ENCODE results near the gene ENTPD5. TPM values are rescaled to one million over a fixed set of nuclear protein-coding genes. Genes with fewer than 3 reads are reported as not detected.
A peak's percentile ranks its signal among the peaks of the same experiment; 100 is the strongest.

ENTPD5 gene
- total and polyA plus RNA-seq, 4 donors = 11.0 to 15.0 (median 13.3) TPM

DNA sequence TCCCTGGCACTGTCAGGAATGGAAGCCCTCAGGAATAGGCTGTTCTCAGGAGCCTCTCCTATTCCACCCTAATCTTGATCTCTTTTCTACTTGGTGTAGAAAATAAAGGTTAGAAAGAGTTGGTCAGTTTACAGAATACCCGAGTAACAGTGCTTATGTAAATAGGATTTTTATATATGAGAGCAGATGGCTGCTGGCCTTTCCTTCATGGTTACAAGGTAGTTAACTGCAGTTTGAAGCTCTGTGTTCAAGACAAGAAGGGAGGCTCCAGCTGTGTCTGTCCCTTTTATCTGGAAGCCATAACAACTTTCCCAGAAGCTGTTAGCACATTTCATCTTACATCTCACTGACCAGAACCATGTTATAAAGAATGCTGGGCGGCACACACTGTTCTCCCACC lies 23.2 kb upstream of the ENTPD5 start:
- DNase-seq (ENCODE audit: low read depth in 4 of 6, low spot score in 6 of 6) = no peak
- WGBS (ENCODE audit: insufficient coverage) = 29% methylated on average over 2 of the region's 2 CpGs

GRCh38 chr14:74038020-74038859 lies 19.2 kb upstream of the ENTPD5 start:
- H3K27ac ChIP-seq (ENCODE audit: low read depth, low read length) = no peak overlapping the region
- H3K36me3 ChIP-seq (ENCODE audit: control insufficient read depth, insufficient read depth, low read length) = peaks cover 25% of the 10 kb centered on the region
- no peaks in the 10 kb centered on the region for H3K4me1 ChIP-seq (ENCODE audit: control insufficient read depth, insufficient read depth, low read length)
- peak; percentile 10 to 89 (median 30) for DNase-seq (ENCODE audit: low read depth in 4 of 6, low spot score in 6 of 6)
- H3K27me3 ChIP-seq (ENCODE audit: control insufficient read depth, insufficient read depth, low read length) = no peaks in the 10 kb centered on the region
- H3K9me3 ChIP-seq (ENCODE audit: control insufficient read depth, insufficient read depth, low read length) = no peaks in the 10 kb centered on the region
- WGBS (ENCODE audit: insufficient coverage) = no CpG with 5 or more reads among the region's 3 CpGs
- H3K4me3 ChIP-seq (ENCODE audit: low read depth, low read length) = no peak overlapping the region

More for the DNA sequence above, 23.2 kb upstream of the ENTPD5 start:
- Histone ChIP-seq H3K36me3 (ENCODE audit: control insufficient read depth, insufficient read depth, low read length) (peaks cover 27% of the 10 kb centered on the region), H3K4me1 (ENCODE audit: control insufficient read depth, insufficient read depth, low read length) (no peaks in the 10 kb centered on the region), H3K4me3 (ENCODE audit: low read depth, low read length) (no peak overlapping the region), H3K27ac (ENCODE audit: low read depth, low read length) (no peak overlapping the region), H3K9me3 (ENCODE audit: control insufficient read depth, insufficient read depth, low read length) (no peaks in the 10 kb centered on the region), H3K27me3 (ENCODE audit: control insufficient read depth, insufficient read depth, low read length) (no peaks in the 10 kb centered on the region)

DNA sequence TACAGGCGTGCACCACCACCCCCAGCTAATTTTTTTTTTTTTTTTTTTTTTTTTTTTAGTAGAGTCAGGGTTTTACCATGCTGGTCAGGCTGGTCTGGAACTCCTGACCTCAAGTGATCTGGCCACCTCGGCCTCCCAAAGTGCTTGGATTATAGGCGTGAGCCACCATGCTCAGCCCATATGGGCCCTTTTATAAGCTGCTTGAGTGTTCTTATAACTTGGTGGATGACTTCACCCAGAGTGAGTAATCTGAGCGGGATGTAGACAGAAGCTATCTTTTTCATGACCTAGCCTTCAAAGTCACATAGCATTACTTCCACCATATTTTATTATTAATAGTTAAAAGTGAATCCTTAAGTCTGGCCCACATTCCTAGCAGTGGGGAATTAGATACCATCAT lies 16.5 kb upstream of the ENTPD5 start:
- Histone ChIP-seq H3K36me3 (ENCODE audit: control insufficient read depth, insufficient read depth, low read length) (peaks cover 6% of the 10 kb centered on the region), H3K4me3 (ENCODE audit: low read depth, low read length) (no peak overlapping the region), H3K4me1 (ENCODE audit: control insufficient read depth, insufficient read depth, low read length) (no peaks in the 10 kb centered on the region), H3K27me3 (ENCODE audit: control insufficient read depth, insufficient read depth, low read length) (no peaks in the 10 kb centered on the region), H3K9me3 (ENCODE audit: control insufficient read depth, insufficient read depth, low read length) (no peaks in the 10 kb centered on the region), H3K27ac (ENCODE audit: low read depth, low read length) (no peak overlapping the region)
- WGBS (ENCODE audit: insufficient coverage) = 80% methylated on average over 1 of the region's 4 CpGs
- DNase-seq (ENCODE audit: low read depth in 4 of 6, low spot score in 6 of 6) = no peak

DNA sequence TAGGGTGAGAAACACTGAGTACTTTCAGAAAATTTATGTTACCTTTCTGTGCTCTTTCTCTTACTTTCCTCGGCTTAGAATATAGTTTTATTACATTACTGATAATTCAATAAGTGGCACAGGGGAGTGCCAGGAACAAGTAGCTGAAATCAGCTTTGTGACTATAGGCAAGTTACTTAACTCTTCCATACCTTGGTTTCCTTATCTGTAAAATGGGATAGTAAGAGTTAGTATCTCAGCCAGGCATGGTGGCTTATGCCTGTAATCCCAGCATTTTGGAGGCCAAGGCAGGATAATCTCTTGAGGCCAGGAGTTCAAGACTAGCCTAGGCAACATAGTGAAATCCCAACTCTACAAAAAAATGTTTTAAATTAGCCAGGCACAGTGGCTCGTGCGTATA lies 15.5 kb upstream of the ENTPD5 start:
- Histone ChIP-seq H3K27ac (ENCODE audit: low read depth, low read length) (no peak overlapping the region), H3K9me3 (ENCODE audit: control insufficient read depth, insufficient read depth, low read length) (no peaks in the 10 kb centered on the region), H3K4me3 (ENCODE audit: low read depth, low read length) (no peak overlapping the region), H3K36me3 (ENCODE audit: control insufficient read depth, insufficient read depth, low read length) (peaks cover 6% of the 10 kb centered on the region), H3K27me3 (ENCODE audit: control insufficient read depth, insufficient read depth, low read length) (no peaks in the 10 kb centered on the region), H3K4me1 (ENCODE audit: control insufficient read depth, insufficient read depth, low read length) (no peaks in the 10 kb centered on the region)
- DNase-seq (ENCODE audit: low read depth in 4 of 6, low spot score in 6 of 6) = no peak
- WGBS (ENCODE audit: insufficient coverage) = 50% methylated on average over 2 of the region's 3 CpGs

DNA sequence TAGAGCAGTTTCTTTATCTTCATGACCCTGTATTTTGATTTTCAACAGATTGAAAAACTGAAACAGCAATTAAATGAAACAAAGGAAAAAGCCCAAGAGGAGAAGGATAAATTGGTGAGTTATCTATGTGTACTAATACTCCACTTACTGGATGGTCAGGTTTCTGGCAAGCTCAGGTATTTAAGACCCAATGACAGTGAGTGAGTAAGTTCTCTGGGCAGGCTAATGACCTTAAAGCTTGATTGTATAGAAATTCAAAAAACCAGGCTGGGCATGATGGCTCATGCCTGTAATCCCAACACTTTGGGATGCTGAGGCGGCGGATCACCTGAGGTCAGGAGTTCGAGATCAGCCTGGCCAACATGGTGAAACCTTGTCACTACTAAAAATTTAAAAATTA lies 10.0 kb upstream of the ENTPD5 start:
- no peaks in the 10 kb centered on the region for H3K27me3 ChIP-seq (ENCODE audit: control insufficient read depth, insufficient read depth, low read length)
- no peak overlapping the region for H3K4me3 ChIP-seq (ENCODE audit: low read depth, low read length)
- WGBS (ENCODE audit: insufficient coverage) = 100% methylated on average over 2 of the region's 3 CpGs
- H3K9me3 ChIP-seq (ENCODE audit: control insufficient read depth, insufficient read depth, low read length) = no peaks in the 10 kb centered on the region
- no peak for DNase-seq (ENCODE audit: low read depth in 4 of 6, low spot score in 6 of 6)
- H3K27ac ChIP-seq (ENCODE audit: low read depth, low read length) = no peak overlapping the region
- no peaks in the 10 kb centered on the region for H3K36me3 ChIP-seq (ENCODE audit: control insufficient read depth, insufficient read depth, low read length)
- H3K4me1 ChIP-seq (ENCODE audit: control insufficient read depth, insufficient read depth, low read length) = no peaks in the 10 kb centered on the region

DNA sequence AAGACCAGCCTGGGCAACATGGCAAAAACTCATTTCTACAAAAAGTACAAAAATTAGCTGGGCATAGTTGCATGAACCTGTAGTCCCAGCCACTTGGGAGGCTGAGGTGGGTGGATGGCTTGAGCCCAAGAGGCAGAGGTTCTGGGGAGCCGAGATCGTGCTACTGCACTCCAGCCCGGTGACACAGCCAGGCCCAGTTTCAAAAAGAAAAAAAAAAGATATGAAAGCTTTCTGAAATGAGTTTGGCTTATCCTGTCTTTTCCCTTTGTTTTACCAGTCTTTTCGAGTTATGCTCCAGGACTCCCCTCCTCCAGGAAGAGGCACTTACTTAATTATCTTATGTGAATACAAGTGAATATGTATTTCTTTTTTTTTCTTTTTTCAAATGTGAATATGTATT lies 3.3 kb upstream of the ENTPD5 start:
- no peaks in the 10 kb centered on the region for H3K9me3 ChIP-seq (ENCODE audit: control insufficient read depth, insufficient read depth, low read length)
- peaks cover 12% of the 10 kb centered on the region for H3K4me1 ChIP-seq (ENCODE audit: control insufficient read depth, insufficient read depth, low read length)
- H3K27ac ChIP-seq (ENCODE audit: low read depth, low read length) = no peak overlapping the region
- no peak for DNase-seq (ENCODE audit: low read depth in 4 of 6, low spot score in 6 of 6)
- H3K36me3 ChIP-seq (ENCODE audit: control insufficient read depth, insufficient read depth, low read length) = no peaks in the 10 kb centered on the region
- H3K4me3 ChIP-seq (ENCODE audit: low read depth, low read length) = no peak overlapping the region
- H3K27me3 ChIP-seq (ENCODE audit: control insufficient read depth, insufficient read depth, low read length) = no peaks in the 10 kb centered on the region
- 95% methylated on average over 3 of the region's 4 CpGs for WGBS (ENCODE audit: insufficient coverage)

DNA sequence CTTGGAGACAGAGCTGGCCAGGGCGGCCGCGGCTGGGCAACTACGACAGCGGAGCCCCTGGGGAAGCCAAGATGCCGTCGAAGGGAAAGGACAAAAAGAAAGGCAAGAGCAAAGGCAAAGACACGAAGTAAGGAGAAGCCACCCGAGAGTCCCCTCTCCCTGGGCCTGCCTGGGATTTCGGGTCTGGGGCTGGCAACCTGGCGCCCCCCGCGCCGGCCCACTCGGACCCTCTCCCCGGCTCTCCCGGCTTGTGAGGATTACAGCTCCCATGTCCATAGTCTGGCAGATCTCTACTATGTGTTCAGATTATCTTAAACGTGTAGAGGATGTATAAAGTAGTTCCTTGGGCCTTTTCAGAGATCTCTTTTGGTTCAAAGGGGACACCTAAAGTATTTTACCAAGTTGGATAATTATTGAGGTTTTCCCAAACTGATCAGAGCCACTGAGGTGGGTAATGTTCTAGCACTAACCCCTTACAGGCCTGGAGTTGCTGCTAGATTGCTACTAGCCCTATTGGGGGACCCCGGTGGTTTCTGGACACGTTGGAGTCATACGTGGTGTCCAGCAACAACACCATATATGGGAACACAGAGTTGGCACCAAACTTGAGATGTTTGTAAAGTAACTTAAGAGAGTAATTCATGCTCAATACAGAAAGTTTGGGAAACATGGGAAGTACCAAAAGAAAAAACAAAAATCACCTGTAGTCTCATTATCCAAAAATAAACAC lies 485 bp upstream of the ENTPD5 start:
- Histone ChIP-seq H3K4me1 (ENCODE audit: control insufficient read depth, insufficient read depth, low read length) (peaks cover 12% of the 10 kb centered on the region), H3K9me3 (ENCODE audit: control insufficient read depth, insufficient read depth, low read length) (no peaks in the 10 kb centered on the region), H3K27ac (ENCODE audit: low read depth, low read length) (peak overlapping the region; percentile 95), H3K27me3 (ENCODE audit: control insufficient read depth, insufficient read depth, low read length) (no peaks in the 10 kb centered on the region), H3K36me3 (ENCODE audit: control insufficient read depth, insufficient read depth, low read length) (no peaks in the 10 kb centered on the region), H3K4me3 (ENCODE audit: low read depth, low read length) (peak overlapping the region; percentile 93)
- peak in 3 of 6 donors; percentile 2 to 4 (median 3) for DNase-seq (ENCODE audit: low read depth in 4 of 6, low spot score in 6 of 6)
- WGBS (ENCODE audit: insufficient coverage) = under 1% methylated on average over 17 of the region's 21 CpGs

- Histone ChIP-seq H3K36me3 (ENCODE audit: control insufficient read depth, insufficient read depth, low read length) (no peaks in the 10 kb centered on the region), H3K9me3 (ENCODE audit: control insufficient read depth, insufficient read depth, low read length) (no peaks in the 10 kb centered on the region), H3K27ac (ENCODE audit: low read depth, low read length) (peak overlapping the region; percentile 95), H3K27me3 (ENCODE audit: control insufficient read depth, insufficient read depth, low read length) (no peaks in the 10 kb centered on the region), H3K4me3 (ENCODE audit: low read depth, low read length) (peak overlapping the region; percentile 93), H3K4me1 (ENCODE audit: control insufficient read depth, insufficient read depth, low read length) (peaks cover 12% of the 10 kb centered on the region)
- WGBS (ENCODE audit: insufficient coverage) = 0% methylated on average over 2 of the region's 8 CpGs
- peak in 1 of 6 donors; percentile 2 for DNase-seq (ENCODE audit: low read depth in 4 of 6, low spot score in 6 of 6)
Measured at GRCh38 chr14:74018174-74018585, 908 bp downstream of the ENTPD5 start.

DNA sequence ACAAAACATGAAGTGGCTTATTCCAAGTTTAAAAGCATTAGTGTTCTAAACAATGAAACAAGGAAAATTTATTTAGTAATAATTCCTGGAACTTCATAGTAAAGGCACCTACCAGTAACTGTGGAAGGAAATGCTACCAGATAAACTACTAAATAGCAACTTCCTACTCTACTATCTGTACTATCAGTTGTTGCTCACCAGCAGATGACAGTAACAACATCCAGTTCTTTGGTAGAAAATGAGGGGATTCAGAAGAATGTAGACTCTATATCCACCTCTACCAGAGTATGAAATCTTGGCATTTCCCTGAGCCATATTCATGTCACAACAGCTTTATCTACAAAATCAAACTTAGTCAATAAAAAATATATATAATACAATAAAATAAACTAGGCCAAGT lies 3.1 kb downstream of the ENTPD5 start:
- no peaks in the 10 kb centered on the region for H3K27me3 ChIP-seq (ENCODE audit: control insufficient read depth, insufficient read depth, low read length)
- no peaks in the 10 kb centered on the region for H3K36me3 ChIP-seq (ENCODE audit: control insufficient read depth, insufficient read depth, low read length)
- H3K4me3 ChIP-seq (ENCODE audit: low read depth, low read length) = no peak overlapping the region
- no peak for DNase-seq (ENCODE audit: low read depth in 4 of 6, low spot score in 6 of 6)
- H3K9me3 ChIP-seq (ENCODE audit: control insufficient read depth, insufficient read depth, low read length) = no peaks in the 10 kb centered on the region
- no peak overlapping the region for H3K27ac ChIP-seq (ENCODE audit: low read depth, low read length)
- peaks cover 12% of the 10 kb centered on the region for H3K4me1 ChIP-seq (ENCODE audit: control insufficient read depth, insufficient read depth, low read length)

DNA sequence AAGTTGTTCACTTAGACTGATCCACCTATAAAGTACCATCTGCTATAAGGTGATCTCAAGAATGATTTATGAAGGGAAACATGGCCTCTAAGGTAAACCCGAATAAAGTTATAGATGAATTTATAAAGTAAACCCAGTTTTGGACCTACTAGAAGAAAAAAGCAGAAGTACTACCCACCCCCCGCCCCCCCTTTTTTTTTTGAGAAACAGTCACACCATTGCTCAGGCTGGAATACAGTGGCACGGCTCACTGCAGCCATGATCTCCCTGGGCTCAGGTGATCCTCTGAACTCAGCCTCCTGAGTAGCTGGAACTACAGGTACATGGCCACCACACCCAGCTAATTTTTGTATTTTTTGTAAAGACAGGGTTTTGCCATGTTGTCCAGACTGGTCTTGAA lies 3.9 kb downstream of the ENTPD5 start:
- Histone ChIP-seq H3K4me3 (ENCODE audit: low read depth, low read length) (no peak overlapping the region), H3K36me3 (ENCODE audit: control insufficient read depth, insufficient read depth, low read length) (no peaks in the 10 kb centered on the region), H3K27ac (ENCODE audit: low read depth, low read length) (no peak overlapping the region), H3K27me3 (ENCODE audit: control insufficient read depth, insufficient read depth, low read length) (no peaks in the 10 kb centered on the region), H3K4me1 (ENCODE audit: control insufficient read depth, insufficient read depth, low read length) (peaks cover 8% of the 10 kb centered on the region), H3K9me3 (ENCODE audit: control insufficient read depth, insufficient read depth, low read length) (no peaks in the 10 kb centered on the region)
- DNase-seq (ENCODE audit: low read depth in 4 of 6, low spot score in 6 of 6) = no peak
- no CpG with 5 or more reads among the region's 3 CpGs for WGBS (ENCODE audit: insufficient coverage)

Data from spinal cord (tissue), 10 donors.